CD4-positive, alpha-beta T cell treated with Interleukin-4 for 4 hours (primary cell): ENCODE data around the gene NRIP3.
"Not testable (repeated sequence)": the region's sequence is repeated elsewhere in the genome, so short reads cannot be mapped to it uniquely, and the experiment has no call there.

ENCODE experiments used
- DNase-seq: peaks from one replicate; pipeline ENCODE4 v3.0.0-alpha.2; 2020

NRIP3 gene

GRCh38 chr11:8967184-8967583 is 36.6 kb downstream of the NRIP3 start:
- DNase-seq, result no peak

GRCh38 chr11:8964324-8965320 is 39.2 kb downstream of the NRIP3 start, which contains the start of gene TMEM9B:
Gene TMEM9B (minus strand): TSS chr11:8964442. CDS start chr11:8964313, 129 bp downstream.
- DNase-seq, result peak; percentile 74

GRCh38 chr11:8963569-8964323 is 40.1 kb downstream of the NRIP3 start:
- peak; percentile 71 for DNase-seq

GRCh38 chr11:8962841-8963240 is 41.0 kb downstream of the NRIP3 start:
- no peak for DNase-seq

GRCh38 chr11:8961401-8961800 is 42.4 kb downstream of the NRIP3 start:
- DNase-seq, result no peak

- peak; percentile 54 for DNase-seq
Observed at GRCh38 chr11:8959546-8960166, 44.1 kb downstream of the NRIP3 start.

DNA sequence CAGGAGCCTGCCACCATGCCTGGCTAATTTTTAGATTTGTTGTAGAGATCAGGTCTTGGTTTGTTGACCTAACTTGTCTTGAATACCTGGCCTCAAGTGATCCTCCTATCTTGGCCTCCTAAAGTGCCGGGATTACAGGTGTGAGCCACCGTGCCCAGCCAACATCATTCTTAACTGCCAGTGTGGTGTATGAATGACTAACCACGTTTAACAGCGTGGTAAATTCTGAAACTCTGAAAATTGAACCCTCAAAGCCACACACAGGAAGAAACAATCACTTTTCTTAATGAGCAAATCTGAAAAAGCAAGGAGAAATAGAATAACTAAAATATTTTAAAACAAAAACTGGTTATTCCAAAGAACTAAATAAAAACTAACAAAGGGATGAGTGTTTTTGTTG is 46.9 kb downstream of the NRIP3 start:
- DNase-seq, result no peak

DNA sequence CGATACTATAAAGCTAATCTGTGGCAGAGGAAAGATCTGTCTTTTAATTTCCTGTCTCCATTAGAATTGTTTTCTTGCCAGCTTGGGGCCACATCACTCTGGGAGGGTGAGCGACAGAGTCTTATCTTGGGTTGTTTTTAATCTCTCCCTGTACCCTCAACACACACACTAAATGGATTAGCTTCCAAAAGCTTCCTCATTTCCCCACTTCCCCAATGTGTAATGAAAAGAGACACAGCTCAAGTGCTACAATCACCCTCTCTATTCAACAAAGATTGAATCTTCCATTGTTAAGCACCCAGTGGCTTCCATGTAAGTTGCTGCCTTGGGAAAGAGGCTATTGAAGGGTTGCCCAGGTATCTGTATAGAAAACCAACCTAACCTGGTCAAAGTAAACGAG is 54.9 kb downstream of the NRIP3 start:
- DNase-seq, result no peak

- DNase-seq, result no peak
Observed at GRCh38 chr11:8947230-8947943, 56.4 kb downstream of the NRIP3 start.

GRCh38 chr11:8942518-8943066 is 61.2 kb downstream of the NRIP3 start, which contains the start of gene ASCL3:
Gene ASCL3 (minus strand): TSS chr11:8943016. CDS start chr11:8938161, 4,855 bp downstream.
- DNase-seq, result no peak

GRCh38 chr11:8941341-8942103 is 62.3 kb downstream of the NRIP3 start:
- DNase-seq, result no peak

DNA sequence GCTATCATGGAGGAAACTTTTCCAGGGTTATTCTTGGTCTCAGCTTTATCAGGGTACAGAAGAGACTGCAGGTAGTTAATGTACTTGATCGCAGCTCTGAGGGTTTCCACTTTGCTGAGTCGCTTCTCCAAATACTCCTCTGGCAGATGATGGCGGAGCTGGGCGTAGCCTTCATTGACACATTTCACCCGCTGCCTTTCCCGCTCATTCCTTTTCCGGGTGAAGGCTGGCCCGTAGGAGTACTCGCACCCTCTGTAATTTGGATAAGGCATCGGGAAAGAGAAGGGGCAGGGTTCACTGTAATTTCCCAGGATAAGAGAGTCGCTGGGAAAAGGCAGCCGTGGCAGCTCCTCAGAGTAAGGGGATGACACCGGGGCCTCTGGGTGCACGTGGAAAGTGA is 66.1 kb downstream of the NRIP3 start:
- no peak for DNase-seq

DNA sequence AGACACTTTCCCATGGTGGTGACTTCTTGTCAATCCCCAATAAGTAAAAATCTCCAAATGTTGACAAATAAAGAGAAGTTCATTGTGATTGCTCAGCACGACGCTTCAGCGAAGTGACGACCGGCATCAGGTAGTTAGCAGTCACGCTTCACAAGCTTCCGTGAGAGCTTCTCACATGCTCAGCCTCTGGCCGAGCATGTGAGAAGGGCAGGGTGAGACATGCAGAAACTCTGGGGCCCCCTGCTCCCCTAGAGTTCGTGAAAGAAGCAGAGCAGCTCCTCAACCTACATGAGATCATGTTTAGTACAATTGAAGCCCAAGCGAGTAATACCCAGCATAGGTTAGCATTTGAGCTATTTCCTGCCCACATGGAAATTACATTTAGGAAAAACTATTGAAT is 66.6 kb downstream of the NRIP3 start:
- no peak for DNase-seq

GRCh38 chr11:8935789-8936188 is 68.0 kb downstream of the NRIP3 start:
- not testable (repeated sequence) for DNase-seq

GRCh38 chr11:8934742-8935488 is 68.9 kb downstream of the NRIP3 start:
- DNase-seq, result no peak

DNA sequence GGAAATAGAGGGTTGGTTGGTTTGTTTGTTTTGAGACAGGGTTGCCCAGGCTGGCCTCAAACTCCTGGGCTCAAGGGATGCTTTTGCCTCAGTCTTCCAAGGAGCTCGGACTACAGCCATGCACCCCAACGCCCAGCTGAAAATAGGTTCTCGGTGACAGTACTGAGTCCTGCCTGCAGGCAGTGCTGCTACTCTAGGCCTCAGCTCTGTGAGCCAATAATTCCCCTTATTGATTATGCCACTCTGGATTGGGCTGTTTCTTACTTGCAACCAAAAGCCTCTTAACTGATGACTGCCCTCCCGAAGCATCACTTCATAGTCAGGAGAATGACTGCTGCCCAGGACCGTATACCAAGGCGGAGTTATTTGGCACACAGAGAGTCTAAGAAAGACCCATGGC is 69.9 kb downstream of the NRIP3 start:
- DNase-seq, result no peak

GRCh38 chr11:8932564-8933180 is 71.1 kb downstream of the NRIP3 start, which contains the start of gene C11orf16:
Gene C11orf16 (minus strand): TSS chr11:8932947. CDS start chr11:8932308, 639 bp downstream.
- no peak for DNase-seq
